ENCODE measurements around the gene TMEM81.
A peak's percentile ranks its signal among the peaks of the same experiment; 100 is the strongest.

The TMEM81 gene

GRCh38 chr1:205076245-205076761 is 8.0 kb downstream of the TMEM81 start:
- DNase-seq (ENCODE audit: low read depth in 2 of 2): no peak

GRCh38 chr1:205075642-205076155 is 8.6 kb downstream of the TMEM81 start:
- DNase-seq (ENCODE audit: low read depth in 2 of 2): no peak

DNA sequence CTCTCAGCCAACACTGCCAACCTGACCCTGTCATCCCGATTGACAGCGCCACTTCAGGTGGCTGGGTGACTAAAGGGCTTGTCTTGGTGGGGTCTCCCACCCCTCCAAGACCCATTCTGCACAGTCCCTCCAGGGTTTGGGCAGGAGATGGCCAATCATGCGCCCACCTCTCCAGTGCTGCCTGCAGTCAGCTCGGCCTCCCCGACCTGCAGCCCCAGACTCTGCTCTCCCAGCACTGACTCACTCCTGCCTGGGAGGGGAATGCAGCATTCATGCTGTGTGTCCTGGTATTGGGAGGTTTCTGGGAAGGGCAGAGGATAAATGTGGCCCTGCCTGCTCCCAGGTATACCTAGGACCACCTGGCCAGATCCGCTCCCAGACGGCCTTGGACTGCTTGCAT is 9.7 kb downstream of the TMEM81 start:
- DNase-seq (ENCODE audit: low read depth in 2 of 2): no peak

GRCh38 chr1:205074084-205074483 is 10.2 kb downstream of the TMEM81 start:
- DNase-seq (ENCODE audit: low read depth in 2 of 2): no peak

- no peak for DNase-seq (ENCODE audit: low read depth in 2 of 2)
Measured at GRCh38 chr1:205073511-205073910, 10.7 kb downstream of the TMEM81 start.

GRCh38 chr1:205072881-205073280 is 11.4 kb downstream of the TMEM81 start:
- no peak for DNase-seq (ENCODE audit: low read depth in 2 of 2)

- no peak for DNase-seq (ENCODE audit: low read depth in 2 of 2)
Measured at GRCh38 chr1:205072286-205072685, 12.0 kb downstream of the TMEM81 start.

GRCh38 chr1:205071801-205072200 is 12.5 kb downstream of the TMEM81 start:
- no peak for DNase-seq (ENCODE audit: low read depth in 2 of 2)

GRCh38 chr1:205071028-205071409 is 13.2 kb downstream of the TMEM81 start:
- DNase-seq (ENCODE audit: low read depth in 2 of 2): no peak

DNA sequence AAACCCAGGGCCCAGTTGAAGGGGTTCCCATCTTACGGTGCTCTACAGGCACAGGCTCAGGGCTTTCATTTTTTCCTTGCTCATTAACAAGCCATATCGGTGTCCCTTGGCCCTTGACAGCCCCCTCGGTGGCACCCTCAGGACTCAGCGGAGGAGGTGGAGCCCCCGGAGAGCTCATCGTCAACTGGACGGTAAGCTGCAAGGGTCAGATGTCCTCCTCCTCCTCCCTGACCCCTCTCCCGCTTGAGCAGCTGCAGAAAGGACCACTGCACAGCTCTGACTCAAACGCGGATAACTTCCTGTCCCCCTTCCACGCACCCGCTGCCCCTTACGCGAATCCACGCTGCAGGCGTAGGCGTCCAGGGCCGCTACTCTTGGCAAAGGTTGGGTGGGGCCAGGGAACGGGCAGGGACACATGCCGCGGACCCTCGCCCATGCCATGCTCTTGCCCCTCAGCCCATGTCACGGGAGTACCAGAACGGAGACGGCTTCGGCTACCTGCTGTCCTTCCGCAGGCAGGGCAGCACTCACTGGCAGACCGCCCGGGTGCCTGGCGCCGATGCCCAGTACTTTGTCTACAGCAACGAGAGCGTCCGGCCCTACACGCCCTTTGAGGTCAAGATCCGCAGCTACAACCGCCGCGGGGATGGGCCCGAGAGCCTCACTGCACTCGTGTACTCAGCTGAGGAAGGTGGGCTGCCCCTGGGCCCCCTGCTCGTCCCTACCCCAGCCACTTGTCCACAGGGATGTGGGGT is 14.7 kb downstream of the TMEM81 start:
- no peak for DNase-seq (ENCODE audit: low read depth in 2 of 2)

DNA sequence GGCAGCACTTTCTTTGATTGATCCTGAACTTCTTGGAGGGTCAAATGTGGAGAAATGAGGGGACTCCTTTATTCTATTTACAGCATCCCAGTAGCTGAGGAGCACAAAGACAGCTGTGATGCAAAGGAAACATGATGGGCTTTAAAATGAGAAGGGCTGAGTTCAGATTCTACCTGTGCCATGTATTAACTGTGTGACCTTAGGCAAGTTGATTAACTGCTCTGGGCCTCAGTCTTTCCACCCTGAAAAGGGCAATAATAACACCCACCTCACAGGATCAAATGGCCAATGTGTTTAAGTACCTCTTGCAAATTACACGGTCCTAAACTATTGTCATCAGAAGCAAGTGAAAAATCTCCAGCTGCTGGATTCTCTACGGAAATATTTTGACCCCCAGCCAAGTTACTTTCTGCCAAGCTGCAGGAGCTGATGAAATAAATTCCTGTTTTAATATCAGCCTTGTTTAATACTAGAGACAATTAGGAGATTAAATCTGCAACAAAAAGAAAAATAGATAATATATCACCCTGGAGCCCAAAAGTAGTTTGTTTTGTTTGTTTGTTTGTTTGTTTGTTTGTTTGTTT is 15.7 kb downstream of the TMEM81 start:
- DNase-seq (ENCODE audit: low read depth in 2 of 2): no peak

- DNase-seq (ENCODE audit: low read depth in 2 of 2): no peak
Measured at GRCh38 chr1:205068001-205068400, 16.3 kb downstream of the TMEM81 start.

- DNase-seq (ENCODE audit: low read depth in 2 of 2): no peak
Measured at GRCh38 chr1:205067031-205067430, 17.2 kb downstream of the TMEM81 start.

GRCh38 chr1:205066141-205066818 is 18.0 kb downstream of the TMEM81 start:
- no peak for DNase-seq (ENCODE audit: low read depth in 2 of 2)

GRCh38 chr1:205065666-205066065 is 18.6 kb downstream of the TMEM81 start:
- DNase-seq (ENCODE audit: low read depth in 2 of 2): no peak

DNA sequence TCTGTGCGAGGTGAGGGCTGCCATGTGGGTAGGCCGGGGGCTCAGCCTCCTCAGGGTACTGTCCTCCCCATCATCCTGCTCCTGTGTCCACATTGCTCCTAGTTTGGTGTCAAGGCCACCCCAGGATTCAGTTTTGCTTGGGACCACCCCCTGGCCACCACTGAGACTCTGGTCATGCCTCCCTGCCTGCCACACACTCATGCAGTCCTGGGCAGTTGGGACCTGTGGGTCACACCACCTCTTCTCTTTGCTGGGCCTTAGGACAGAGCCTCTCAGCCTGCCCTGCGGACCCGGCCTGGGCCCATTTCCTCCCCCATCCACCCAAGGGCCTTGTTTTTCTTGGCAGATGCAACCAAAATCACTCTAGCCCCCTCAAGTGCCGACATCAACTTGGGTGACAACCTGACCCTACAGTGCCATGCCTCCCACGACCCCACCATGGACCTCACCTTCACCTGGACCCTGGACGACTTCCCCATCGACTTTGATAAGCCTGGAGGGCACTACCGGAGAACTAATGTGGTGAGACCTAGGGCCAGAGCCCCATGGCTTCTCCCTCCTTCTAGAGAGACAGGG is 19.4 kb downstream of the TMEM81 start:
- DNase-seq (ENCODE audit: low read depth in 2 of 2): no peak

GRCh38 chr1:205064301-205064700 is 20.0 kb downstream of the TMEM81 start:
- no peak for DNase-seq (ENCODE audit: low read depth in 2 of 2)

DNA sequence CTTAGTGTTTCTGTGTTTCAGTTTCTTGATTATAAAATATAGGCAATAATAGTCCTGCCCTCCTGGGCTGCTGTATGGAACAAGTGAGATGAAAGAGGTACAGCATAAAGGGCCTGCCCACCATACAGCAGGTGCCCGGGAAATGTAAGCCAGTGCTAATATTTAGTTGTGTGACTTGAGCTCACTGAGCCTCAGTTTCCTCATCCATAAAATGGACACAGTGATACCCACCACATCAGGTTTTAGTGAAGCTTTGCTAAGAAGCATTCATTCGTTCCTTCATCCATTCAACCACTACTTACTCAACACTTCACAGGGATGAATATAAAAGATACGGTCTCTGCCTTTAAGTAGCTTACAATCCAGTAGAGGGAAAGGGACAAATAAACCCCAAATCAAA is 21.4 kb downstream of the TMEM81 start:
- no peak for DNase-seq (ENCODE audit: low read depth in 2 of 2)

DNA sequence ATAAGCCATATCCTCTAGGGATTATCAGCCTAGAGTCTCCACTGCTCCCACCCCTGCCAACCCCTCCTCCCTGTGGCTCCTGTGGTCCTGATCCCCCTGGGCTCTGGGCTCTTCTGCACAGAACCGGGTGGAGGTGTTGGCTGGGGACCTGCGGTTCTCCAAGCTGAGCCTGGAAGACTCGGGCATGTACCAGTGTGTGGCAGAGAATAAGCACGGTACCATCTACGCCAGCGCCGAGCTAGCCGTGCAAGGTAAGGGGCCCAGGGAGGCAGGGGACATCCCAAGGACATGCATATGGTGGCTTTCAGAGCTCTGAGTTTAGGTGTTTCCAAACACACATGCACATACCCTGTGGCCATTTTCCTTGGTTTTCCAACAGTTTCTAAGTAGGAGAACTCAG is 21.9 kb downstream of the TMEM81 start:
- DNase-seq (ENCODE audit: low read depth in 2 of 2): no peak

- peak; percentile 18 to 41 for DNase-seq (ENCODE audit: low read depth in 2 of 2)
Measured at GRCh38 chr1:205061665-205062069, 22.6 kb downstream of the TMEM81 start.

- DNase-seq (ENCODE audit: low read depth in 2 of 2): no peak
Measured at GRCh38 chr1:205061227-205061626, 23.0 kb downstream of the TMEM81 start.

GRCh38 chr1:205060746-205061145 is 23.5 kb downstream of the TMEM81 start:
- no peak for DNase-seq (ENCODE audit: low read depth in 2 of 2)
